Stimulated activated CD8-positive, alpha-beta memory T cell treated with anti-CD3 and anti-CD28 coated beads, Interleukin-15, amount 100 ng/mL, for 1 hour (primary cell): ENCODE measurements around the gene ZNF45.
"Not testable (repeated sequence)": the region's sequence is repeated elsewhere in the genome, so short reads cannot be mapped to it uniquely, and the experiment has no call there.

Source experiments
- DNase-seq: peaks from one replicate; pipeline ENCODE4 v3.0.0-alpha.2; 2020; ENCODE audit warnings: low read depth

ZNF45 gene

GRCh38 chr19:43910884-43911283, 24.2 kb downstream of the ZNF45 start:
- DNase-seq, result no peak

GRCh38 chr19:43908659-43909058, 26.4 kb downstream of the ZNF45 start:
- DNase-seq, result no peak

GRCh38 chr19:43906774-43907173, 28.3 kb downstream of the ZNF45 start:
- DNase-seq, result no peak

- no peak for DNase-seq
Measured at GRCh38 chr19:43905897-43906296, 29.2 kb downstream of the ZNF45 start.

GRCh38 chr19:43902399-43902798, 32.7 kb downstream of the ZNF45 start:
- DNase-seq, result no peak

- peak; percentile 40 for DNase-seq
Measured at GRCh38 chr19:43901395-43902390, 33.4 kb downstream of the ZNF45 start.

GRCh38 chr19:43895727-43896308, 39.3 kb downstream of the ZNF45 start:
- no peak for DNase-seq

- DNase-seq, result no peak
Measured at GRCh38 chr19:43883864-43884263, 51.2 kb downstream of the ZNF45 start, which contains the start of gene ZNF404. Gene ZNF404 (minus strand): TSS chr19:43883964.

GRCh38 chr19:43880483-43880882, 54.6 kb downstream of the ZNF45 start:
- no peak for DNase-seq

- DNase-seq, result no peak
Measured at GRCh38 chr19:43872547-43873336, 62.3 kb downstream of the ZNF45 start.

- not testable (repeated sequence) for DNase-seq
Measured at GRCh38 chr19:43866923-43867322, 68.2 kb downstream of the ZNF45 start.
